Dedifferentiated amniotic fluid mesenchymal stem cell (primary cell): ENCODE measurements around the gene MACC1.

Source experiments
- DNase-seq: peaks from one replicate; pipeline ENCODE4 v3.0.0-alpha.2; 2016; ENCODE audit errors: extremely low spot score

MACC1 gene, protein sequence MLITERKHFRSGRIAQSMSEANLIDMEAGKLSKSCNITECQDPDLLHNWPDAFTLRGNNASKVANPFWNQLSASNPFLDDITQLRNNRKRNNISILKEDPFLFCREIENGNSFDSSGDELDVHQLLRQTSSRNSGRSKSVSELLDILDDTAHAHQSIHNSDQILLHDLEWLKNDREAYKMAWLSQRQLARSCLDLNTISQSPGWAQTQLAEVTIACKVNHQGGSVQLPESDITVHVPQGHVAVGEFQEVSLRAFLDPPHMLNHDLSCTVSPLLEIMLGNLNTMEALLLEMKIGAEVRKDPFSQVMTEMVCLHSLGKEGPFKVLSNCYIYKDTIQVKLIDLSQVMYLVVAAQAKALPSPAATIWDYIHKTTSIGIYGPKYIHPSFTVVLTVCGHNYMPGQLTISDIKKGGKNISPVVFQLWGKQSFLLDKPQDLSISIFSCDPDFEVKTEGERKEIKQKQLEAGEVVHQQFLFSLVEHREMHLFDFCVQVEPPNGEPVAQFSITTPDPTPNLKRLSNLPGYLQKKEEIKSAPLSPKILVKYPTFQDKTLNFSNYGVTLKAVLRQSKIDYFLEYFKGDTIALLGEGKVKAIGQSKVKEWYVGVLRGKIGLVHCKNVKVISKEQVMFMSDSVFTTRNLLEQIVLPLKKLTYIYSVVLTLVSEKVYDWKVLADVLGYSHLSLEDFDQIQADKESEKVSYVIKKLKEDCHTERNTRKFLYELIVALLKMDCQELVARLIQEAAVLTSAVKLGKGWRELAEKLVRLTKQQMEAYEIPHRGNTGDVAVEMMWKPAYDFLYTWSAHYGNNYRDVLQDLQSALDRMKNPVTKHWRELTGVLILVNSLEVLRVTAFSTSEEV

DNA sequence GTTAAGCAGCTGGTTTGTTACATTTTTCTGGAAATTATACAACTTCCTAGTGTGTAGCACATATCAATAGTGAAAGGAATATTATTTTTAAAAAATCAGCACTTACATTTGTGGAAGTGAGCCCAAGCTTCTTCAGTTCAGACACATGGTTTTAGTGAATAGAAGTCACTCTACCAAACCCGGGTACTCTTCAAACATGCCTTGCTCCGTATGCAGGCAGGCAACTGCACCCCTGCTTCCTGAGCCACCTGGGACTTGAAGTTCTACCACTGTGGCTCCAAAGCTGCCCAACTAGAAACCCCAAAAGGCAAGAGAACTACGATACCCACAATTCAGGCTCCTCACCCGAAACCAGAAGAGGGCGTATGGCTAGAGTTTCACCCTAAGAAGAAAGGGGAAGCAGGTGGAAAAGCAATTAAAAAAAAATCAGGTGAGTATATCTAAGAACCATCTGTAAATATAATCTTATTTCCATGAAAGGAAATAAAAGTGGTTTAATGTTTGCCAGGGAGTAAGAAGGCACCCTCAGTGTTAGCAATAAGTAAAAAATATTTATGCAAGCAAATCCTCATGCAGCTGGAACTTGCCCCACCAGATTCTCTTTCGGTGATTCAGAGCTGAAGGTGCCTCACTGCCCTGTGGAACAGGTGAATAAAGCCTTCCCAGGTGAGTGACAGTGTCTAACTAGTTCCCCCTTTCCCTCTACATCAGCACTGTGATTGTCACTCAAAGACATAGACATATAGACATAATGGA is at the start of gene MACC1:
Gene MACC1 (minus strand): TSS at position 192 of the 756 bp plus-strand sequence. CDS start 55,522 bp downstream, outside the sequence.
- no peak for DNase-seq

DNA sequence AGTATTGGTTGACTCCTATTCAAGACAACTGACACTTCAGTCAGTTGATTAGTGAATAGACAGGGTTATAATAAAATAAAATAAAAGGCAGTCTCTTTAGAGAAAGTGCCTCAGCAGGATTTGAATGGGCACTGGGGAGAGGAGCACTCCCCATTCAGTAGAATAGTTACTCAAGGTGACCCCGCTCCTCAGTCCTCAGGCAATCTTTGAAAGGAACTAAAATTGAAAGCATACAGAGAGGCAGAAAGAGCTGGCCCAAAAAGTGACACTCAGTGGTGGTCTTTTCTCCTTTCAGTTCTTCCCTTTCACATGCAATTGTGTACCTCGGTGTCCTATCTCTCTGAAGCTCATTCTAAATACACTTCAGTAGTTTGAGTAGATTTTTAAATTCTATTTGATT is 47.4 kb upstream of the MACC1 start:
- no peak for DNase-seq

DNA sequence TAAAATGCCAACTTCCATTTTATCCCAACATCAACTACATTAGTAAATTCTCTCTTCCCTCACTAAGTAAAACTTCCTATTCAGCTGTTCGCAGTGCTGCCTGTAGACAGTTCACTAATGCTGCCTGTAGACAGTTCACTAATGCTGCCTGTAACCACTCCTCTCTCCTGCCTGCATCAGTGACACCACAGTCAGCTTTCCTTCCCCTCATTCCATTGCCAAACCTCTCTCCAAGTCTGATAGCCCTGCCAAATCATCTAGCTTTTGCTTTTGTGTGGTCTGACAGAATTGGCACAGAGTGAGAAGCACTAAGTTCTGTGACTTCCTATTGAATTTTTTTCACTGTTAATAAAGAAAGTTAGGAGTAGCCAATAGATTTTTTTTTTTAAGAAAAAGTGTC is 43.0 kb upstream of the MACC1 start:
- peak; percentile 15 for DNase-seq

DNA sequence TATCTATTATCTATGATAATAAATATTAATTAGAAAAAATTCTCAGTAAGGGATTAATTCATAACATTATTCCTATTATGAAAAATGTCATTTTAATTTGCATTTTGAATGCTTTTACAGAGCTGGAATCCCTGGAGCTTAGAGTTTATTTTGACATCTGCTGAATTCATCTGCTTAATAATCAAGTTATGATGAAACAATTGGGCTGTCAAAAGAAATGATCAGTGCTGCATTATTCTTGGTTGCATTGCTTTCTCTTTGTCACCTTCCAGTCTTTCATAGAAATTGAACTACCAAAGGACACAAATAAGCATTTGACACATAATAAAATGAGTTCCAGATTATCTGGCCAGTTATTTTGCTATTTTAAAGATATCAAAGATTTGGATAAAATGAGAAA is 40.0 kb upstream of the MACC1 start:
- DNase-seq, result no peak

DNA sequence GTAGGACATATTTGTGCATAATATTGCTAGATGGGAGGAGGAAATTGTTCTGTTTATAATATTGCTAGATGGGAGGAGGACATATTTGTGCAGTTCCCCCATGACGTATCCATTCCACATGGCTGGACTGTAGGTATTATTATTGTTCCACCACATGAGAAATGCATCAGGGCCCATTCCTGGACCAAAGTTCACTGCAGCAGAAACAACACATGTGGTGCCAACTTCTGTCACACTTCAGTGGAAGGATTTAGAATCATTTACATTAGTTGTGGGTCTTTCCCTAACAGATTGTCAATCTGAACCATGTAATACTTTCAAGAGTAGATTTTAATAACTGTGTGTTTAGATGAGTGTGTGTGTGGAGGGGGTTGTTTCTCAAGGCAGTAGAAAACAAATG is 32.7 kb upstream of the MACC1 start:
- DNase-seq, result peak; percentile 86

DNA sequence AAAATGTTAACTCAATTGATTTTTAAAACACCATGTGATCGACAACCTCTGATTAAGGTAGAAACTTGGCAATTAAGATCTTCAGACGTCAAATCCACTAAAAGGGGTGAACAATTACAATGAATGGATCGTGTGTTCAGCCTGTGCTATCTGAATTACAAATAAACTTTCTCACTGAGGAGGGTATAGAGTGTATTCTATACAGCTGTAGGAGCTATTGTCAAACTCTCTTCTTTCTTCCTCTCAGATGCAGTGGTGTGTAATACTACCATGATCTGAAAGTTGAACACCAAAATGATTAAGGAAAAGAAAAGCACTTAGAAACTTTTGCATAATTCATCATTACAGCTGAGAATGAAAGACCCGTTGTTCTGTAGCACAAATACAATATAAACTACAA is 32.2 kb upstream of the MACC1 start:
- DNase-seq, result no peak

DNA sequence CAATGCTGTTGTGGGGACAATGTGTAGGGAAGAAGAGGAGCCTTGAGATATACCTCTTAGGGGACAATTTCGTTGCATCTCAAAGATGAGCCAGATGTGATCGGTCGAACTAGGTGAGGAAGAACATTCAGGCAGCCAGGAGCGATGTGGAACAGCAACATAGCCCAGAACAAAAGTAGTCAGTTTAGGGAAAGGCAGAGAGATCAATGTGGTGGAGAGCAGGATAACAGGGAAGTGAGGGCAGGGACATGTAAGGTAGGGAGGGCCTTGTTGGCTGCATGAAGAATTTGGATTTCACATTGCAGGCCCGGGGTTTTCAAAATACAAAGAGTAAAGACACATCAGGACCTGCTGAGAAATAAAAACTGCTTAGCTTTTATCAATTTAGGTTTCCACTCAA is 29.1 kb upstream of the MACC1 start:
- no peak for DNase-seq

DNA sequence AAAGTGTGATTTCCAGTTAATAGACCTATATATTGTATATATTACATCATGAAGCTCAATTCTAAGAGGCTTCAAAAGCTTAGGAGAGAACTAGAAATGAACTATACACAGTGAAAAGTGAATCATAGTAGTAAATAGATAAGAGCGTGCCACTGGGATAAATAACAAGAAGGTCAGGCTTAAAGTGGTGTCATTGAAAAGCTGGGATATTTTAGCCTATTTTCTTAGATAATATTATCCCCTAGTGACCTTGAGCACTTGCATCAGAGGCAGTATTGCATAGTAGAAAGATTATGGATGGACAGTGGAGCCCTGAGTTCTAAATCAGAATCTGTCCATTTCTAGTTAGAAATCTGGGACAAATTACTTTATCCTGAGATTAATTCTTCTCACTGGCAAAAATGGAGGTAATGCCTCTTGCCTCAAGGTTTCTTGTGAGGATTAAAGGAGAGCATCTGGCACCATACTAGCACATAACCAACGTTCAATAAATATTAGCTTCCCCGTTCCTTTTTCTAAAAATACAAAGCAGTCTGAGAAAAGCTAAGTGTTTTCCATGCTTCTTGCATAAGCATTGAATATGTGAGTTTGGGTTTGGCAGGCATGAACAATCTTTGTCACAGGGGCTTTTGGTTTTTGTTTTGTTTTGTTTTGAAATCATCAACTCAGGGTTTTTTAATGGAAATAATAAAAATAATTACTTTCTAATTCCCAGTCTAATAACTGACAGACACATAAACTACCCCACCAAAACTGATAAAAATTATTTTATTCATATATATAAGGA is 27.3 kb upstream of the MACC1 start:
- DNase-seq, result no peak

DNA sequence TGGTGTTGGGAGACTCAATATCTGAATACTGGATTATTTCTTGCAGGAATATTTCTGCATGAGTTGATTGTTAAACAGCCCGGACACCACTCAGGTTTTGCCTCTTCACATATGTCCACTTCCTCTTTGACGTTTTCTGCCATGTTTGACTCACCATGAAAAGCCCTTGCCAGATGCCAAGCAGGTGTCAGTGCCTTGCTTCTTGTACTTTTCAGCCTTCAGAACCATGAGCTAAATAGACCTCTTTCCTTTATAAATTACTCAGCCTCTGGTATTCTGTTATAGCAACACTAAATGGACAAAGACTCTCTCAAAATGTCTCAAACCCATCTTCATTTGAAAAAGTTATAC is 24.7 kb upstream of the MACC1 start:
- no peak for DNase-seq

DNA sequence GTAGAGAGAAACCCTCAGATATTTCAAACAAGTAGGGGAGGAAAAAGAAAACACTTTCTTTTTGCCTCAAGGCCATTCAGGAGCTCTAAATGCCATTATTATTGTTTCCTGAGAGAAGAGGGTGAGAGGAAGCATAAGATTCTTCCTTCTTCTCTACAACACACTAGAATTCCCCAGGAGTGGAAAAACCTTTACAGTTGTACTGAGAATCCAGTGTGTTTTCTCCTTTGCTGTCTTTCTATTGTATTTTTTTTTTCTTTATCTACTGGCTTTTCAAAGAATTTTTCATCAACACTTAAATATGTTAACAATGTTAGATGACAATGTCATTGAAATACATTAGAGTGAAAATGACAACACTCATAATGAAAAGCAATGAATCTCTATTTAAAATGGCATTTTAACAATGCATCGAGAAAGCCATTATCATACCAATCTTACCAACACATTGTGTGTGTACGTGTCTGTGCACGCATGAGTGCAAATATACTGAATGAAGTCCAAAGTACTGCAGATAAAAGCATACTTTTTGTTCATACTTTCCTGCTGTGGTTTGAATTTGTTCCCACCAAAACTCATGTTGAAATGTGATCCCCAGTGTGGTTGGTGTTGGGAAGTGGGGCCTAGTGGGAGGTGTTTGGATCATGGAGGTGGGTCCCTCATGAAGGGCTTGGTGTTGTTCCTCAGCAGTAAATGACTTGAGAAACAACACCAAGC is 24.2 kb upstream of the MACC1 start:
- peak; percentile 86 for DNase-seq

DNA sequence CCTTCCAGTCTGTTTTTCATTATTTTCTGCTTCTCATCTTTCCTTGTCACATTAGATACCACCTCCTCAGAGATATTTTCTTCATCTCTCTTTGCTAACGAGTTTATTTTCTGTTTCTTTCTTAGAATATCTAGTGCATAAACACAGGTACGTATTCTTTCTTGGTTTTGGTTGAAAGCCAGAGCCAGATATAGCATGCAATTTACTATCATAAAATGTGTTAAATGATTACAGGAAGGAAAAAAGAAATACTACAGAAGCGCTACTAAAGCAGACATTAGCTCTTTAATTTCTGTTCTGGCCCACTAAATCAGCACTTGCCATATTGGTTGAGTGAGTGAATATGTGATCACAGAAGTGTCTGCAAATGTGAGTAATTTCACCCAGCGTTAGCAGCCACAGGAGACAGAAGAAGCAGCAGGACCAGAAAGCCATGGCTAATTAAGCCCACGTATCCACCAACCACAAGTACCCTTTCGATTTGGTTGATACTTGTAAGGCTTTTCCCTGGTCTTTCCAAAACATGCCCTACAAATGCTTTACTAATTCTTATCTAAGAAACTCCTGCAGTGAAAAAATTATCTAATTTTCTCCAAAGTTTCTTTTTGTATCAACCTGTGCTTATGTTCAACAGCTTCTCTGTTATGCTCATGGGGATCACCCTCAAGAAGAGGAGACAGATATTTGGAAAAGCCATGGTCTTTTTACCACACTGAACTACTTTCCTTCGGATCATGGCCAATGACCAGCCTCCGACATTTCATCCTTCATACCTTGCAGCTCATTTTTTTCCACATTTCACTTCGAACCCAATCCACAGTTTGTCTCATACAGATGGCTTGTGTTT is 23.1 kb upstream of the MACC1 start:
- DNase-seq, result no peak

DNA sequence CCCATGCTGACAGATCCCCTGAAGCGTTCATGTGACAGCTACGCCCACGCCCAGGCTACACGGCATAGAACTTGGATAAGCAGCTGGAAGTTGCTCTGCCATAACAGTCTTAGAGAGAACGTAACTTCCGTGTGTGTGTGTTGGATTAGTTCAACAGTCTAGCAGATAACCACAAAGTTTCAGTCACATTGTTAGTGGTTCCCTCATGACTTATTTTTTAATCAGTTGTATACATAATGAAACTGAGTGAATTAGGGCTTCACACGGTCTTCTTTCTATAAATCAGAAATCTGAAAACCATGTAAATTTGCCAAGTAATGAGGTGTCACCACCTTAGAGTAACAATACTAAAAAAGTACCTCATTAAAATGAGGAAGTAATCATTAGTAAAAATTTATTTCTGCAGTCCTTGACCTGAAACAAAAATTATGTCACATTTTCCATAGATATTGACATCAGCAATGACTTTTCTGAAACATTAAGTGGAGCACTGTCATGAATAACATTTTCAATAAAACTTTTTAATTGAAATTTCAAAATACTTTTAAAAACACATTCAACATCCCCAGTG is 21.7 kb upstream of the MACC1 start:
- no peak for DNase-seq

DNA sequence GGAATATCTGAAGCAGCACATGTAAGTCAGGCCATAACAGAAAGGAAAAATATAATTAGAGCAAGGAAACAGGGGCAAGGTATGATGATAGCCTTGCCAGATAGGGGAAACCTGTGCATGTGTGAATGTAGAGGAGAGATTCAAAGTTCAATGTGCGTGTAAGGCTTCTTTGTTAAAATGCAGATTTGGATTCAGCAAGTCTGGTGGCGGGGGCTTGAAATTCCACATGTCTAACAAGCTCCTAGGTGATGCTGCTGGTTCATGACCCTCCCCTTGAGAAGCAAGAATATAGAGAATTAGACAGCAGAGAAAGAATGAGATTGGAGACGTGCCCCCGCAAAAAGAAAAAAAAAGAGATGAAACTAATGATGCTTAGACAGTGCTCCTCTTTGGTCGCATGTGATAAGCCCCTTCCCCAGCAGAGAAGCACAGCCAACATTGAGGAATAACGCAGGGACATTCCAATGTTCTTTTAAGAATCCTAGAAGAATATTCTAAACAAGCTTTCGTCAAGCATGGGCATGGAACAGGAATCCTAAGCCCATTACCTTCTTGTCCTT is 21.1 kb upstream of the MACC1 start:
- no peak for DNase-seq

DNA sequence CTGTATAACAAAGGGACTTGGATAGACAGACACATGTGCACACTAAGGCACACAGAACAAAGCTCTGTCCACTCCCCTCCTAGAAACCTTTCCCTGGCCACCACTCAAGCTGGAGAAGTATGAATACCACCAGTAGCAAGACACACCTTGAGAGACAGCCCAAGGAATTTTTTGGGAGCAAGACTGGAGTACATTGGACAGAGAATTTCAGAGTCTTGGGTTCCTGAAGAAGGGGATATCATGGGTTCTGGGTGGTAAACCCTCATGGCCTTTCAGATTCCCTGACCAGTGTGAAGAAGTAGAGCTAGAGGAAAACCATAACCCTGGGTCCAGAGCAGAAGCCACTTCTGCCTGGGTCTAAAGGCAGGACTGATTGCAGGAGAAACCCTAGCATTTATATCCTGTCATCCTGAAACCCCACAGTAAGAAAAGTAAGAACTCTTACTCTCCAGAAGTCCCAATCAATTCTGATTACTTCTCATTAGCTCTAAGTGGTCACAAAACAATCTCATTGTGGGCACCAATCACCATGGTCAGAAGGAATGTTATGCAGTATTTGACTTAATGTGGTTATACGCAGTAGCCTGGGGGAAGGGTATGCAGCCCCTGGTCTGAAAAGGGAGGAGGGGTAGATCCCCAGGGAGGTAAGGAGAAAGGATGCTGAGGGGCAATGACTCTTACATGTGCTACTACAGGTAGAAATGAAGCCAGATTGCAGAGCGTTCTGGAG is 20.4 kb upstream of the MACC1 start:
- no peak for DNase-seq

DNA sequence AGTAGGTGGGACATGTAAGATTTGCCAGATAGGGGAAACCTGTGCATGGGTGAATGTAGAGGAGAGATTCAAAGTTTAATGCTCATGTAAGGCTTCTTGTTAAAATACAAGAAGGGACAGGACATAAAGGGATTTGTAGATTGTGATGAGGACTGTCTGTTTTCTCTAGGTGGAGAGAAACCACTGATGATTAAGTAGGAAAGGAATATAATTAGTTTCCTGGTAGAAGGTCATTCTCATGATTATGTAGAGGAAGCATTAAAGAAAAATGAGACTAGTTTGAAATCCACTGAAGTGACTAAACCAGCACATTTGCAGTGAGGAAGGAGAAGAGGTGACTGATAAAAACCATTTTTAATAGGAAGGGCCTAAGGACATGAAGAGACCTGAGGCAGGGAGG is 19.6 kb upstream of the MACC1 start:
- DNase-seq, result no peak

DNA sequence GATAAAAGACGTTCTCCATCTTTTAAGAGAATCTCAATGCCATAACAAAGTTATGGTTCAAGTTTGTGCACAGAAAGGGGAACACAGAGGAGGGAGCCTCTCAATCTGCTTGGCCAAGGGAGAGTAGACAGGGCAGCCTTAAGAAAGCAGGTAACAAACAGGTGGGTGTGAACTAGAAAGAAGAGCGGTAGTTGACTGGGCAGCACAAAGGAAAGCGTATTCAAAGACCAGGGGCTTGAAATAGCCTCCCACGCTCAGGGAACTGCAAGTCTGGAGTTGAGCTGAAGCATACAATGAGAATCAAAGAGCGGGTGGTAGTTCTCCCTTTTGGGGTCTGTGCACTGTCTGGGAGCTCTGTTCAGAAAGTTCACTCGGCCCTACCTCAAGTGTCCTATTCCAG is 18.9 kb upstream of the MACC1 start:
- DNase-seq, result no peak

DNA sequence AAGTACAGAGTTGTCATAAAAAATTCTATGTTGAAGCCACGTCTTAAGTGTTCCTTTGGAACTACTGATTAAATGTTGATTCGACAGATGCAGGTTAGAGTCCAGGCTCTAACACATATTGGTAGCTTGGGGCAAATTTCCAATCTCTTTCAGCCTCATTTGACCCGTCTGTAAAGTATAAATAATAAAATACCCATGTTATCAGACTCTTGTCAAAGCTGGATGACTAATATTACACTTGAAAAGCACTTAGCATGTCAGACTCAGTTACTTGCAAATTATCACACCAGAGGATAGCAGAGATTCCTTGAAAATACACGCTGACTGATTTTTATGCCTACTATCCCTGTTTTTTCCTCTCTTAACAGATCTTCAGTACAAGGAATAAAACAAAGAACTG is 18.1 kb upstream of the MACC1 start:
- DNase-seq, result no peak

DNA sequence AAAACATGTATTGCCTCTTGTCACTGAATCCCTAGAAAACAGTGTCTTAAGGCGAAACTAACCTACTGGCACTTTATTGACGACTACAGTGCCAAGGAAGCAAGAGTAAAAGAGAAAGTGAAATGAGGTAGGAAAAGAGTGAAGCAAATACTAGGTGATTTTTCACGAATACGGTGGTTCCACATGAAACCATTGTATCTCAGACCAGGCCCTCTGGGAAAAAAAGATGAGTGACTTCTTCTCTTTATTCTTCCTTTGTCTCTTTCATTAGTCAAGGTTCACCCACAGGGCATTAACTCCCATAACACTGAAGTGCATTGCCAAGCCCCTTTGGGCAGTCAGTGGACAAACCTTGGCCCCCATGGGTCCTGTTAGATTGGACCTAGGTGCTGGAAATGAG is 16.2 kb upstream of the MACC1 start:
- DNase-seq, result no peak

DNA sequence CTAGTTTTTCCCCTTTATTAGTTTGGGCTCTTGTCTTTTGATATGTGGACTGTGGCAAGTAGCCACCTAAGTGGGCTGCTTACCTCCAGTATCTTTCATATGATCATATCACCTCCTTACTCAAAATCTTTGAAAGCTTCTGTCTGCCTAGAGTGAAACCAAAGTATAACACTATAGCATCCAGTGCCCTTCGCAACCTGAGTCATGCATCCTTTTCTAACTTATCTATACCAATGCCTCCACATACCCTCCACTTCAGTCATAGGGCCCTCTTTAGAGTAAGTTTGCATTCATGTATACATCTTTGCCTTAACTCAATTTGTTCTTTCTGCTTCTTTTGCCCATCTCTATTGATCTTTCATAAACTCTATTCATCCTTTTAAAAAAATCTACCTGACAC is 15.7 kb upstream of the MACC1 start:
- DNase-seq, result no peak
